ENCODE measurements around the gene ABTB2. TPM values are rescaled to one million over a fixed set of nuclear protein-coding genes. Genes with fewer than 3 reads are reported as not detected.
A peak's percentile ranks its signal among the peaks of the same experiment; 100 is the strongest.

Gene ABTB2
- total RNA-seq, 2 experiments from 2014 or later, result 1.2 TPM

GRCh38 chr11:34194576-34195335 is 163.1 kb downstream of the ABTB2 start:
- Mint-ChIP-seq H3K4me1 (peaks cover 15% of the 10 kb centered on the region), H3K27me3 (no peaks in the 10 kb centered on the region), H3K9me3 (ENCODE audit: low read depth) (no peaks in the 10 kb centered on the region), H3K4me3 (no peak overlapping the region), H3K36me3 (ENCODE audit: low read depth) (no peaks in the 10 kb centered on the region), H3K27ac (no peak overlapping the region)
- POLR2A ChIA-PET, result no interaction called here
- intact Hi-C loops (cut with DNase I, micrococcal nuclease), result no loop called here
- CTCF ChIA-PET, result interaction anchor here (0.9 kb wide), 1 partner anchor 162 kb away, joined by 3 read pairs; no protein-coding TSS in a partner anchor
- DNase-seq (no peak), ATAC-seq (no peak)

GRCh38 chr11:34192481-34193401 is 165.1 kb downstream of the ABTB2 start:
- Mint-ChIP-seq H3K9me3 (ENCODE audit: low read depth) (no peaks in the 10 kb centered on the region), H3K27ac (no peak overlapping the region), H3K4me3 (no peak overlapping the region), H3K27me3 (no peaks in the 10 kb centered on the region), H3K36me3 (ENCODE audit: low read depth) (no peaks in the 10 kb centered on the region), H3K4me1 (peaks cover 5% of the 10 kb centered on the region)
- peak; percentile 93 for ATAC-seq
- DNase-seq, result peak; percentile 52
- intact Hi-C loops (cut with DNase I, micrococcal nuclease), result no loop called here
- ChIA-PET CTCF (interaction anchor here (0.5 to 0.6 kb wide), 2 partner anchors 15 to 1258 kb away, joined by 3 to 4 read pairs; no protein-coding TSS in a partner anchor), POLR2A (no interaction called here)

- DNase-seq, result no peak
- no peaks in the 10 kb centered on the region for H3K36me3 Mint-ChIP-seq (ENCODE audit: low read depth)
- peak; percentile 38 for ATAC-seq
Measured at GRCh38 chr11:34191578-34191977, 166.2 kb downstream of the ABTB2 start.

GRCh38 chr11:34190192-34191139 is 167.3 kb downstream of the ABTB2 start:
- ChIA-PET CTCF (interaction anchor here (1.6 kb wide), 1 partner anchor 16 kb away, joined by 6 read pairs; no protein-coding TSS in a partner anchor), POLR2A (no interaction called here)
- Mint-ChIP-seq H3K36me3 (ENCODE audit: low read depth) (no peaks in the 10 kb centered on the region), H3K4me3 (no peak overlapping the region), H3K9me3 (ENCODE audit: low read depth) (no peaks in the 10 kb centered on the region), H3K27me3 (no peaks in the 10 kb centered on the region), H3K27ac (no peak overlapping the region), H3K4me1 (peaks cover 5% of the 10 kb centered on the region)
- ATAC-seq (no peak), DNase-seq (no peak)
- intact Hi-C loops (cut with DNase I, micrococcal nuclease), result no loop called here

More at GRCh38 chr11:34191578-34191977, 166.2 kb downstream of the ABTB2 start:
- no peaks in the 10 kb centered on the region for H3K9me3 Mint-ChIP-seq (ENCODE audit: low read depth)
- intact Hi-C loops (cut with DNase I, micrococcal nuclease), result no loop called here
- no peak overlapping the region for H3K27ac Mint-ChIP-seq
- ChIA-PET CTCF (interaction anchor here (0.6 kb wide), 1 partner anchor 31 kb away, joined by 3 read pairs; no protein-coding TSS in a partner anchor), POLR2A (no interaction called here)
- peaks cover 5% of the 10 kb centered on the region for H3K4me1 Mint-ChIP-seq
- H3K4me3 Mint-ChIP-seq, result no peak overlapping the region
- H3K27me3 Mint-ChIP-seq, result no peaks in the 10 kb centered on the region

GRCh38 chr11:34189191-34189590 is 168.6 kb downstream of the ABTB2 start:
- Mint-ChIP-seq H3K4me3 (no peak overlapping the region), H3K27me3 (no peaks in the 10 kb centered on the region), H3K9me3 (ENCODE audit: low read depth) (no peaks in the 10 kb centered on the region), H3K36me3 (ENCODE audit: low read depth) (no peaks in the 10 kb centered on the region), H3K27ac (no peak overlapping the region), H3K4me1 (peaks cover 5% of the 10 kb centered on the region)
- no peak for DNase-seq
- POLR2A ChIA-PET, result no interaction called here
- CTCF ChIA-PET, result no interaction called here
- intact Hi-C loops (cut with DNase I, micrococcal nuclease), result no loop called here
- no peak for ATAC-seq

GRCh38 chr11:34188181-34188580 is 169.6 kb downstream of the ABTB2 start:
- Mint-ChIP-seq H3K27ac (no peak overlapping the region), H3K4me3 (no peak overlapping the region), H3K27me3 (no peaks in the 10 kb centered on the region), H3K9me3 (ENCODE audit: low read depth) (no peaks in the 10 kb centered on the region), H3K4me1 (peaks cover 5% of the 10 kb centered on the region), H3K36me3 (ENCODE audit: low read depth) (no peaks in the 10 kb centered on the region)
- DNase-seq, result no peak
- intact Hi-C loops (cut with DNase I, micrococcal nuclease), result no loop called here
- ATAC-seq, result no peak
- CTCF ChIA-PET, result interaction anchor here (0.6 to 2.0 kb wide), 2 partner anchors 14 to 275 kb away, joined by 4 to 8 read pairs; no protein-coding TSS in a partner anchor
- POLR2A ChIA-PET, result no interaction called here

- no peaks in the 10 kb centered on the region for H3K27me3 Mint-ChIP-seq
- intact Hi-C loops (cut with DNase I, micrococcal nuclease), result no loop called here
- ATAC-seq (no peak), DNase-seq (no peak)
- no peaks in the 10 kb centered on the region for H3K36me3 Mint-ChIP-seq (ENCODE audit: low read depth)
- H3K9me3 Mint-ChIP-seq (ENCODE audit: low read depth), result no peaks in the 10 kb centered on the region
- POLR2A ChIA-PET, result no interaction called here
- peaks cover 2% of the 10 kb centered on the region for H3K4me1 Mint-ChIP-seq
- CTCF ChIA-PET, result interaction anchor here (0.5 to 3.8 kb wide), 4 partner anchors 10 to 162 kb away, joined by 3 to 16 read pairs (median 3); no protein-coding TSS in a partner anchor
- H3K27ac Mint-ChIP-seq, result no peak overlapping the region
- no peak overlapping the region for H3K4me3 Mint-ChIP-seq
Measured at GRCh38 chr11:34185926-34186841, 171.6 kb downstream of the ABTB2 start.

- intact Hi-C loops (cut with DNase I, micrococcal nuclease), result no loop called here
- Mint-ChIP-seq H3K4me3 (no peak overlapping the region), H3K9me3 (ENCODE audit: low read depth) (no peaks in the 10 kb centered on the region), H3K4me1 (peaks cover 2% of the 10 kb centered on the region), H3K36me3 (ENCODE audit: low read depth) (no peaks in the 10 kb centered on the region), H3K27me3 (no peaks in the 10 kb centered on the region), H3K27ac (no peak overlapping the region)
- ChIA-PET CTCF (interaction anchor here (0.9 to 3.8 kb wide), 2 partner anchors 10 to 173 kb away, joined by 4 to 16 read pairs; partner anchors contain the start of gene ABTB2), POLR2A (no interaction called here)
- DNase-seq, result no peak
- no peak for ATAC-seq
Measured at GRCh38 chr11:34184505-34185015, 173.2 kb downstream of the ABTB2 start.

- DNase-seq (no peak), ATAC-seq (no peak)
- ChIA-PET CTCF (interaction anchor here (0.9 to 3.8 kb wide), 2 partner anchors 10 to 173 kb away, joined by 4 to 16 read pairs; partner anchors contain the start of gene ABTB2), POLR2A (no interaction called here)
- no peak overlapping the region for H3K4me3 Mint-ChIP-seq
- H3K9me3 Mint-ChIP-seq (ENCODE audit: low read depth), result no peaks in the 10 kb centered on the region
- intact Hi-C loops (cut with DNase I, micrococcal nuclease), result no loop called here
- peaks cover 2% of the 10 kb centered on the region for H3K4me1 Mint-ChIP-seq
- no peaks in the 10 kb centered on the region for H3K36me3 Mint-ChIP-seq (ENCODE audit: low read depth)
- no peak overlapping the region for H3K27ac Mint-ChIP-seq
- H3K27me3 Mint-ChIP-seq, result no peaks in the 10 kb centered on the region
Measured at GRCh38 chr11:34183848-34184391, 173.9 kb downstream of the ABTB2 start.
